Right renal pelvis (tissue), 4 donors: ENCODE results near the gene DNAH10. TPM values are rescaled to one million over a fixed set of nuclear protein-coding genes. Genes with fewer than 3 reads are reported as not detected.

Experiments used
- polyA plus RNA-seq, 4 donors: library from polyadenylated mRNA; unstranded; fragments of 120-200 nt; gene quantifications; one replicate each; pipeline ENCODE4 v1.2.1, GENCODE V29; 2013; ENCODE audit not compliant: insufficient read length in 4 of 4

The DNAH10 gene
- polyA plus RNA-seq, 4 donors = 4.5 to 5.5 (median 4.8) TPM

Other genes with a start within 250 kb of the DNAH10 start
- 10 to 100 TPM; 16.1 to 18.4 (median 17.1) TPM for gene RILPL1, start 228.6 kb upstream of the DNAH10 start, polyA plus RNA-seq
- 100 to 1,000 TPM; 231 to 243 (median 237) TPM for gene TMED2, start 177.7 kb upstream of the DNAH10 start, polyA plus RNA-seq
- 10 to 100 TPM; 24.7 to 27.8 (median 27.0) TPM for gene DDX55, start 160.2 kb upstream of the DNAH10 start, polyA plus RNA-seq
- 10 to 100 TPM; 65.2 to 72.0 (median 67.6) TPM for gene EIF2B1, start 128.6 kb upstream of the DNAH10 start, polyA plus RNA-seq
- 10 to 100 TPM; 28.4 to 39.6 (median 37.8) TPM for gene GTF2H3, start 128.5 kb upstream of the DNAH10 start, polyA plus RNA-seq
- gene TCTN2, start 91.2 kb upstream of the DNAH10 start, polyA plus RNA-seq = 10 to 100 TPM; 25.0 to 33.0 (median 28.8) TPM
- 10 to 100 TPM; 17.3 to 20.3 (median 18.7) TPM for gene ATP6V0A2, start 49.9 kb upstream of the DNAH10 start, polyA plus RNA-seq
- gene CCDC92, start 210.5 kb downstream of the DNAH10 start, polyA plus RNA-seq = 10 to 100 TPM; 48.4 to 50.2 (median 49.3) TPM
- 100 to 1,000 TPM; 159 to 190 (median 186) TPM for gene ZNF664, start 210.9 kb downstream of the DNAH10 start, polyA plus RNA-seq